GM12878 (cell line): ENCODE data around the gene TAF11L3.
"Not testable (repeated sequence)": the region's sequence is repeated elsewhere in the genome, so short reads cannot be mapped to it uniquely, and the experiment has no call there.

ENCODE experiments used
- KDM1A ChIP-seq: fragments of 200-600 bp; sonication (generic); IDR thresholded peaks from 2 replicates; pipeline ENCODE4 v1.6.1; 2016; ENCODE audit warnings: borderline replicate concordance
- SP1 ChIP-seq: IDR thresholded peaks from one replicate; pipeline ENCODE4 v1.6.1; 2011; ENCODE audit warnings: low read depth, low read length
- SPI1 ChIP-seq: IDR thresholded peaks from 2 replicates; pipeline ENCODE4 v1.6.1; 2011; ENCODE audit warnings: low read depth, mild to moderate bottlenecking, low read length, moderate library complexity, borderline replicate concordance; ENCODE audit not compliant: insufficient read depth
- TF ChIP-seq, protein P1 (sequence below), 3 experiments: IDR thresholded peaks in 2 of 3; conservative IDR thresholded peaks in 1 of 3; 2 replicates each; pipeline ENCODE4 v1.5.1; 2011; ENCODE audit warnings: low read depth in 3 of 3, low read length in 3 of 3, mild to moderate bottlenecking in 3 of 3, control low read depth in 2 of 3, moderate library complexity in 2 of 3, inconsistent platforms in 1 of 3, mixed read lengths in 1 of 3; ENCODE audit not compliant: control insufficient read depth in 2 of 3, insufficient read depth in 1 of 3; ENCODE audit errors: extremely low read depth in 1 of 3

GRCh38 chr5:17517526-17517925, 641 bp upstream of the TAF11L3 start:
- TF ChIP-seq SP1, KDM1A, SPI1: not testable (repeated sequence)
- TF ChIP-seq, protein P1, sequence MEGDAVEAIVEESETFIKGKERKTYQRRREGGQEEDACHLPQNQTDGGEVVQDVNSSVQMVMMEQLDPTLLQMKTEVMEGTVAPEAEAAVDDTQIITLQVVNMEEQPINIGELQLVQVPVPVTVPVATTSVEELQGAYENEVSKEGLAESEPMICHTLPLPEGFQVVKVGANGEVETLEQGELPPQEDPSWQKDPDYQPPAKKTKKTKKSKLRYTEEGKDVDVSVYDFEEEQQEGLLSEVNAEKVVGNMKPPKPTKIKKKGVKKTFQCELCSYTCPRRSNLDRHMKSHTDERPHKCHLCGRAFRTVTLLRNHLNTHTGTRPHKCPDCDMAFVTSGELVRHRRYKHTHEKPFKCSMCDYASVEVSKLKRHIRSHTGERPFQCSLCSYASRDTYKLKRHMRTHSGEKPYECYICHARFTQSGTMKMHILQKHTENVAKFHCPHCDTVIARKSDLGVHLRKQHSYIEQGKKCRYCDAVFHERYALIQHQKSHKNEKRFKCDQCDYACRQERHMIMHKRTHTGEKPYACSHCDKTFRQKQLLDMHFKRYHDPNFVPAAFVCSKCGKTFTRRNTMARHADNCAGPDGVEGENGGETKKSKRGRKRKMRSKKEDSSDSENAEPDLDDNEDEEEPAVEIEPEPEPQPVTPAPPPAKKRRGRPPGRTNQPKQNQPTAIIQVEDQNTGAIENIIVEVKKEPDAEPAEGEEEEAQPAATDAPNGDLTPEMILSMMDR (IDR thresholded peaks at IDR 0.05 in 2 of 3, conservative IDR thresholded peaks at IDR 0.05 in 1 of 3; ENCODE audit: control insufficient read depth in 2 of 3, extremely low read depth in 1 of 3, insufficient read depth in 1 of 3, low read depth in 3 of 3, low read length in 3 of 3): not testable (repeated sequence)
